Gastroesophageal sphincter (tissue), 4 donors: ENCODE results near the gene CXCR3. TPM values are rescaled to one million over a fixed set of nuclear protein-coding genes. Genes with fewer than 3 reads are reported as not detected.

Experiments used
- ATAC-seq: fragments of 150-250 bp; one replicate; pipeline ENCODE4 v1.9.1; 2016; ENCODE audit warnings: mild to moderate bottlenecking, moderate library complexity
- H3K27ac ChIP-seq, 4 donors: fragments of 200-600 bp; sonication (generic) in 3 of 4; 1 replicate in 3 of 4; 2 replicates in 1 of 4; pipeline ENCODE4 v1.5.1; 2016 to 2019
- H3K27me3 ChIP-seq: fragments of 200-600 bp; sonication (generic); one replicate; pipeline ENCODE4 v1.5.1; 2019
- H3K36me3 ChIP-seq, 2 donors: fragments of 200-600 bp; sonication (generic); one replicate each; pipeline ENCODE4 v1.5.1; 2019; ENCODE audit warnings: control low read depth in 1 of 2
- H3K4me1 ChIP-seq, 3 donors: fragments of 200-600 bp; sonication (generic); 1 replicate in 2 of 3; 2 replicates in 1 of 3; pipeline ENCODE4 v1.5.1; 2016 to 2019; ENCODE audit warnings: control low read depth in 2 of 3
- H3K4me3 ChIP-seq, 2 donors: fragments of 200-600 bp; sonication (generic); one replicate each; pipeline ENCODE4 v1.5.1; 2019; ENCODE audit warnings: mild to moderate bottlenecking in 1 of 2, moderate library complexity in 1 of 2
- H3K9me3 ChIP-seq, 3 donors: fragments of 200-600 bp; sonication (generic); one replicate each; pipeline ENCODE4 v1.5.1; 2017 to 2019; ENCODE audit warnings: control low read depth in 2 of 3
- EP300 ChIP-seq: sonication (generic); formaldehyde crosslinking; IDR thresholded peaks from one replicate; pipeline ENCODE4 v1.6.1; 2017; ENCODE audit warnings: antibody characterized with exemption, mild to moderate bottlenecking
- POLR2A ChIP-seq, 2 donors: fragments of 450-650 bp; IDR thresholded peaks; one replicate each; pipeline ENCODE4 v1.6.1; 2017; ENCODE audit warnings: antibody characterized with exemption in 2 of 2, mild to moderate bottlenecking in 2 of 2, moderate library complexity in 1 of 2
- POLR2AphosphoS5 ChIP-seq: sonication (generic); formaldehyde crosslinking; IDR thresholded peaks from one replicate; pipeline ENCODE4 v1.6.1; 2017; ENCODE audit warnings: antibody characterized with exemption
- WGBS, 2 donors: methylation state at CpG; one replicate each; pipeline ENCODE4 v1.1.5; 2018; ENCODE audit warnings: low coverage in 1 of 2; 5-methylcytosine and 5-hydroxymethylcytosine counted together
- total RNA-seq, 4 donors: library from RNA; depleted of rRNA; stranded (reverse); fragments of >200 nt; gene quantifications; one replicate each; pipeline ENCODE4 v1.1.0, GENCODE V29; 2016
- TF ChIP-seq, protein P1 (sequence below), 4 experiments: fragments of 200-600 bp in 2 of 4; fragments of 450-650 bp in 2 of 4; sonication (generic) in 1 of 4; IDR thresholded peaks; one replicate each; pipeline ENCODE4 v1.5.1; 2017 to 2019; ENCODE audit warnings: antibody characterized with exemption in 4 of 4, mild to moderate bottlenecking in 2 of 4, moderate library complexity in 2 of 4

Gene CXCR3
- total RNA-seq, 4 donors from 2014 or later = 0.54 TPM; not detected in 3

- Histone ChIP-seq H3K4me1 (peaks cover 0 to 16% (median 0%) of the 10 kb centered on the region in 3 donors), H3K36me3 (no peaks in the 10 kb centered on the region), H3K9me3 (no peaks in the 10 kb centered on the region), H3K4me3 (no peak overlapping the region), H3K27me3 (no peaks in the 10 kb centered on the region), H3K27ac (peak overlapping the region; percentile 46 to 59 (median 48))
- ATAC-seq = peak; percentile 35
- 21 to 35% methylated on average over 2 to 3 of the region's 4 CpGs for WGBS, 2 donors
- no peak for TF ChIP-seq POLR2A (IDR thresholded peaks at IDR 0.05)
- TF ChIP-seq, protein P1, sequence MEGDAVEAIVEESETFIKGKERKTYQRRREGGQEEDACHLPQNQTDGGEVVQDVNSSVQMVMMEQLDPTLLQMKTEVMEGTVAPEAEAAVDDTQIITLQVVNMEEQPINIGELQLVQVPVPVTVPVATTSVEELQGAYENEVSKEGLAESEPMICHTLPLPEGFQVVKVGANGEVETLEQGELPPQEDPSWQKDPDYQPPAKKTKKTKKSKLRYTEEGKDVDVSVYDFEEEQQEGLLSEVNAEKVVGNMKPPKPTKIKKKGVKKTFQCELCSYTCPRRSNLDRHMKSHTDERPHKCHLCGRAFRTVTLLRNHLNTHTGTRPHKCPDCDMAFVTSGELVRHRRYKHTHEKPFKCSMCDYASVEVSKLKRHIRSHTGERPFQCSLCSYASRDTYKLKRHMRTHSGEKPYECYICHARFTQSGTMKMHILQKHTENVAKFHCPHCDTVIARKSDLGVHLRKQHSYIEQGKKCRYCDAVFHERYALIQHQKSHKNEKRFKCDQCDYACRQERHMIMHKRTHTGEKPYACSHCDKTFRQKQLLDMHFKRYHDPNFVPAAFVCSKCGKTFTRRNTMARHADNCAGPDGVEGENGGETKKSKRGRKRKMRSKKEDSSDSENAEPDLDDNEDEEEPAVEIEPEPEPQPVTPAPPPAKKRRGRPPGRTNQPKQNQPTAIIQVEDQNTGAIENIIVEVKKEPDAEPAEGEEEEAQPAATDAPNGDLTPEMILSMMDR (IDR thresholded peaks at IDR 0.05) = no peak
- no peak for TF ChIP-seq POLR2AphosphoS5
- TF ChIP-seq EP300 = no peak
Observed at GRCh38 chrX:71637848-71638247, 19.5 kb upstream of the CXCR3 start.

DNA sequence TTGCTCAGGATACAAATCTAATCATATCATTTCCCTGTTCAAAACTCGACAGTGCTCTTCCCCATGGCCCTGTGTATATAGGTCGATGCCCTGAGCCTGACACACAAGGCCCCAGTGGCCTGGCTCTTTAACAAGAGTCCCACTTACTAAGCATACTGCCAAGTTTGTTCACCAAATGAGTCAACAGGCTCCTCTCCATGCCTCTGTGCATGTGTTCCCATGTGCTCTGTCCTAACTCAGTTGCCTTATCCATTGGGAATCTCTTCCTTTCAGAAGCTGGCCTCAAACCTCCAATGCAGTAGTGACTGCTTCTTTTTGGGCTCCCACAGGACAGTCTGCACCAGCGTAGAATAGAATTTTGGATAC lies 18.9 kb upstream of the CXCR3 start:
- no peaks in the 10 kb centered on the region for H3K9me3 ChIP-seq
- no peaks in the 10 kb centered on the region for H3K27me3 ChIP-seq
- H3K27ac ChIP-seq = peak overlapping the region in 3 of 4 donors; percentile 36 to 59 (median 46)
- peaks cover 0 to 16% (median 0%) of the 10 kb centered on the region in 3 donors for H3K4me1 ChIP-seq
- H3K4me3 ChIP-seq = no peak overlapping the region
- no peak for TF ChIP-seq POLR2A (IDR thresholded peaks at IDR 0.05)
- no peak for TF ChIP-seq POLR2AphosphoS5
- TF ChIP-seq, protein P1 (IDR thresholded peaks at IDR 0.05) = no peak
- no peak for TF ChIP-seq EP300
- WGBS, 2 donors = 70 to 83% methylated on average over 2 of the region's 3 CpGs
- peak; percentile 34 for ATAC-seq
- H3K36me3 ChIP-seq = no peaks in the 10 kb centered on the region

DNA sequence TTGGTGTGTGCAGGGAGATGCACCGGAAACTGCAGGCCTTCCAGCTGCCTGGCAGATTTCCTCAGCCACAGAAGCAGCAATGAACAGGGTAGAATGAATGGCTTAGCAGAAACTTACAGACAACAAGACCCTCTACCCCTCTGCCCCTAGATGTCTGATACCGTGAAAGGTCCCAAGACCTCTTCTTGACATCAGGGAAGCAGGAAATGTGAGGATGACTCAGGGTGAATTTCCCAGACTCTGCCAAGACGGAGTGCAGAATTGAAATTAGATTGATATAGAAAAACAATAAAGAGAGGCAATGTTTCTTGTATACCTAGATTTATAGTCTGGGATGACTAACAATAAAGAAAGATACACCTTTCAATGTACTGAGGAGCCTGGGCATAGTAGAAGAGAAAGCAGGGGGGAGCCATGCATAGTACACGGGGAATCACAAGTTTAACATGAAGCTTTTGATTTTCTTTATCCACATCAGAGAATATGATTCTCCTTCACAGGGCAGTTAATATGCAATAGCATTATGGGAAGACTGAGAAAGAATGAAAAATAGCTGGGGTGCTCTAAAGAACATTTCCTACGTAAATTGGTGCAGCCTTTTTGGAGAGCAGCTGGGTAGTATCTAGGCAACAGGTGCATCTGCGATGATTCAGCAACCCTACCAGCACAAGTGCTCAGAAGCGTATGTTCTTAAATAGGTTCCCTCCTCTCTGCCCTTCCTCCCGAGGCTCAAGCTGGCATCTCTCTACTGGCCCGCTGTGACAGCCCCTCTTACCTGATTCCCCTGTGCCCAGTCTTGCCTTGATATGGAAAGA lies 18.3 kb upstream of the CXCR3 start:
- ATAC-seq = peak; percentile 68
- Histone ChIP-seq H3K27ac (peak overlapping the region in 3 of 4 donors; percentile 36 to 59 (median 46)), H3K4me1 (peaks cover 0 to 16% (median 0%) of the 10 kb centered on the region in 3 donors), H3K36me3 (no peaks in the 10 kb centered on the region), H3K9me3 (no peaks in the 10 kb centered on the region), H3K27me3 (no peaks in the 10 kb centered on the region), H3K4me3 (no peak overlapping the region)
- TF ChIP-seq POLR2AphosphoS5 (no peak), POLR2A (IDR thresholded peaks at IDR 0.05) (no peak)
- TF ChIP-seq, protein P1 (IDR thresholded peaks at IDR 0.05) = no peak
- 34 to 54% methylated on average over 4 to 6 of the region's 9 CpGs for WGBS, 2 donors

DNA sequence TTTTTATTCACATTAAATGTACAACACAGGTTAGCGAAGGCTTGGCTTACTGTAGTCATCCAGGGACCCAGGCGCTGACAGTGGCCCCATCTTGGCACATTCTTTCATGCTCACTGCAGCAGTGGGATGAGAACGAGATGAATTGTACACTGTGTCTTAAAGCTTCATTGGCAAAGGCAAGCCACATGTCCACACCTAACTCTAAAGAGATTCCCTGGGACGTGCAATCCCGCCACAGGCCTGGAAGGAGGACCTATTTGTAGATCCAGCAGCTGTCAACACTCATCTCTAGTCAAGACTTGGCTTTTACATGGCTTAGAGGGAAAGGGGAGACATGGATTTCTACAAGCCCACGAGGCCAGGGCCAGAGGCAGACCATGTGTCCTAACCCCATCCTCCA lies 16.1 kb upstream of the CXCR3 start:
- no peak for TF ChIP-seq POLR2A (IDR thresholded peaks at IDR 0.05)
- TF ChIP-seq, protein P1 (IDR thresholded peaks at IDR 0.05) = no peak
- no peak for TF ChIP-seq POLR2AphosphoS5
- TF ChIP-seq EP300 = no peak
- 67 to 84% methylated on average over 4 to 5 of the region's 6 CpGs for WGBS, 2 donors
- H3K4me3 ChIP-seq = no peak overlapping the region
- no peaks in the 10 kb centered on the region for H3K36me3 ChIP-seq
- no peaks in the 10 kb centered on the region for H3K27me3 ChIP-seq
- no peak overlapping the region for H3K27ac ChIP-seq
- no peak for ATAC-seq
- peaks cover 0 to 16% (median 0%) of the 10 kb centered on the region in 3 donors for H3K4me1 ChIP-seq
- no peaks in the 10 kb centered on the region for H3K9me3 ChIP-seq
